Measurements from ENCODE around the gene SSBP3.

Gene SSBP3

DNA sequence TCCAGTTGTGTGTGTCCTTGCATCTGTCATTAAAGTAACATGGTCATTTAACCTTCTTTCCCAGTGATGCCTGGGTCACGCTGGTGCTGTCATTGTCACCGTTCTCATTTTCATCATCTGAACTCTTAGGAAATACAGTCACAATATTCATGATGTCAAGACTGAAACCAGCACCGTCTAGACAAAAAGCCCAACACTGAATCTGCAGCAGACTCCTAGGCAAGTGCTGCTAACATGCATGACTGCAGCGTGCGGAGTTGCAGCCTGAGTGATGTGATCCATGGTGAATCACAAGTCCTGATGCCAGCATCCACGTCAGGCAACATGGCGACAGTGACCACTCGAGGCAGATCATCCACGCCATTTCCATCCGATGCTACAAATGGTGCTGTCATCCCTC is 168.6 kb downstream of the SSBP3 start:
- no peak for TF ChIP-seq SIN3A (IDR thresholded peaks at IDR 0.05; ENCODE audit: borderline replicate concordance, insufficient read depth, low read length)
- no peak for TF ChIP-seq TAF1 (IDR thresholded peaks at IDR 0.05; ENCODE audit: borderline replicate concordance, insufficient read depth, low read length)
- TF ChIP-seq FOXP2 (optimal IDR thresholded peaks at IDR 0.05; ENCODE audit: borderline replicate concordance, extremely low read depth, extremely low read length, insufficient read depth), result no peak
- TF ChIP-seq, protein P1, sequence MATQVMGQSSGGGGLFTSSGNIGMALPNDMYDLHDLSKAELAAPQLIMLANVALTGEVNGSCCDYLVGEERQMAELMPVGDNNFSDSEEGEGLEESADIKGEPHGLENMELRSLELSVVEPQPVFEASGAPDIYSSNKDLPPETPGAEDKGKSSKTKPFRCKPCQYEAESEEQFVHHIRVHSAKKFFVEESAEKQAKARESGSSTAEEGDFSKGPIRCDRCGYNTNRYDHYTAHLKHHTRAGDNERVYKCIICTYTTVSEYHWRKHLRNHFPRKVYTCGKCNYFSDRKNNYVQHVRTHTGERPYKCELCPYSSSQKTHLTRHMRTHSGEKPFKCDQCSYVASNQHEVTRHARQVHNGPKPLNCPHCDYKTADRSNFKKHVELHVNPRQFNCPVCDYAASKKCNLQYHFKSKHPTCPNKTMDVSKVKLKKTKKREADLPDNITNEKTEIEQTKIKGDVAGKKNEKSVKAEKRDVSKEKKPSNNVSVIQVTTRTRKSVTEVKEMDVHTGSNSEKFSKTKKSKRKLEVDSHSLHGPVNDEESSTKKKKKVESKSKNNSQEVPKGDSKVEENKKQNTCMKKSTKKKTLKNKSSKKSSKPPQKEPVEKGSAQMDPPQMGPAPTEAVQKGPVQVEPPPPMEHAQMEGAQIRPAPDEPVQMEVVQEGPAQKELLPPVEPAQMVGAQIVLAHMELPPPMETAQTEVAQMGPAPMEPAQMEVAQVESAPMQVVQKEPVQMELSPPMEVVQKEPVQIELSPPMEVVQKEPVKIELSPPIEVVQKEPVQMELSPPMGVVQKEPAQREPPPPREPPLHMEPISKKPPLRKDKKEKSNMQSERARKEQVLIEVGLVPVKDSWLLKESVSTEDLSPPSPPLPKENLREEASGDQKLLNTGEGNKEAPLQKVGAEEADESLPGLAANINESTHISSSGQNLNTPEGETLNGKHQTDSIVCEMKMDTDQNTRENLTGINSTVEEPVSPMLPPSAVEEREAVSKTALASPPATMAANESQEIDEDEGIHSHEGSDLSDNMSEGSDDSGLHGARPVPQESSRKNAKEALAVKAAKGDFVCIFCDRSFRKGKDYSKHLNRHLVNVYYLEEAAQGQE (IDR thresholded peaks at IDR 0.05; ENCODE audit: insufficient read depth in 1 of 2, low read depth in 2 of 2, low read length in 2 of 2), result no peak
- no peak for TF ChIP-seq POLR2AphosphoS5 (IDR thresholded peaks at IDR 0.05; ENCODE audit: low read depth, low read length)

DNA sequence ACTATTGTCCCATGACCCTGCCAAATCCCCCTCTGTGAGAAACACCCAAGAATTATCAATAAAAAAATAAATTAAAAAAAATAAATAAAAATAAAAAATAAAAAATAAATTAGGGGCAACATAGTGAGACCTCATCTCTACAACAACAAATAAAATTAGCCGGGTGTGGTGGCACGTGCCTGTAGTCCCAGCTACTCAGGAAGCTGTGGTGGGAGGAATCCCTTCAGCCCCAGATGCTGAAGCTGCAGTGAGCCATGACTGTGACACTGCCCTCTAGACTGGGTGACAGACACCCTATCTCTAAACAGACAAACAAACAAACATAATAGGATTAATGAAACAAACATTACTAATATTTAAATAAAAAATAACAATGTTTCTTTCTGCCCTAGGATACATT is 171.9 kb downstream of the SSBP3 start:
- TF ChIP-seq TAF1 (IDR thresholded peaks at IDR 0.05; ENCODE audit: borderline replicate concordance, insufficient read depth, low read length) (no peak), SIN3A (IDR thresholded peaks at IDR 0.05; ENCODE audit: borderline replicate concordance, insufficient read depth, low read length) (no peak), POLR2AphosphoS5 (IDR thresholded peaks at IDR 0.05; ENCODE audit: low read depth, low read length) (no peak), FOXP2 (optimal IDR thresholded peaks at IDR 0.05; ENCODE audit: borderline replicate concordance, extremely low read depth, extremely low read length, insufficient read depth) (no peak)
- TF ChIP-seq, protein P1 (IDR thresholded peaks at IDR 0.05; ENCODE audit: insufficient read depth in 1 of 2, low read depth in 2 of 2, low read length in 2 of 2), result no peak

DNA sequence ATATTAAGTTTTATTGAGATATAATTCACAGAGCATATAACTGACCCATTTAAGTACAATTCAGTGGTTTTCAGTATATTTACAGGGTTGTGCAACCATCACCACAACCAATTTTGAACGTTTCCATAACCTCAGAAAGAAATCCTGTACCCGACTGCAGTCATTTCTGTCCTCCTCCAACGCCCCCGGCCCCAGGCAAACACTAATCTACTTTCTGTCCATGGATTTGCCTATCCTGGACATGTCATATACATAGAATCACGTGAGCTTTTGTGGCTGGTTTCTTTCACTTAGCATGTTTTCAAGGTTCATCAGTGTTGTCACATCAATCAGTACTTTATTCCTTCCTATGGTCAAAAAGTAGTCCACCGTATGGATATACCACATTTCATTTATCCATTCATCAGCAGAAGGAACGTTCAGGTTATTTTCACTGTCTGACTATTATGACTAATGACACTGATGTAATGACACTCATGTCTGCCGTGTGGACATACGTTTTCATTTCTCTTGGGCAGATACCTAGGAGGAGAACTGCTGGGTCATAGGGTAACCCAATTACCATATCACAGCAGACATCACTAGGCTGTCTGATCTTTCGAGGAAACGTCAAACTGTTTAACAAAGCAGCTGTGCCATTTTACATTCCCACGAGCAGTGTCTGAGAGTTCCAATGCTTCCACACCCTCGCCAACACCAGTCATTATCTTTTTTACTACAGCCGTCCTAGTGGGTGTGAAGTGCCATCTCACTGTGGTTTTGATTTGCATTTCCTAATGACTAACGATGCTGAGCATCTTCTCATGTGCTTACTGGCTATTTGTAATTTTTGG is 175.5 kb downstream of the SSBP3 start:
- TF ChIP-seq TAF1 (IDR thresholded peaks at IDR 0.05; ENCODE audit: borderline replicate concordance, insufficient read depth, low read length) (no peak), POLR2AphosphoS5 (IDR thresholded peaks at IDR 0.05; ENCODE audit: low read depth, low read length) (no peak), FOXP2 (optimal IDR thresholded peaks at IDR 0.05; ENCODE audit: borderline replicate concordance, extremely low read depth, extremely low read length, insufficient read depth) (no peak), SIN3A (IDR thresholded peaks at IDR 0.05; ENCODE audit: borderline replicate concordance, insufficient read depth, low read length) (no peak)
- TF ChIP-seq, protein P1 (IDR thresholded peaks at IDR 0.05; ENCODE audit: insufficient read depth in 1 of 2, low read depth in 2 of 2, low read length in 2 of 2), result no peak

DNA sequence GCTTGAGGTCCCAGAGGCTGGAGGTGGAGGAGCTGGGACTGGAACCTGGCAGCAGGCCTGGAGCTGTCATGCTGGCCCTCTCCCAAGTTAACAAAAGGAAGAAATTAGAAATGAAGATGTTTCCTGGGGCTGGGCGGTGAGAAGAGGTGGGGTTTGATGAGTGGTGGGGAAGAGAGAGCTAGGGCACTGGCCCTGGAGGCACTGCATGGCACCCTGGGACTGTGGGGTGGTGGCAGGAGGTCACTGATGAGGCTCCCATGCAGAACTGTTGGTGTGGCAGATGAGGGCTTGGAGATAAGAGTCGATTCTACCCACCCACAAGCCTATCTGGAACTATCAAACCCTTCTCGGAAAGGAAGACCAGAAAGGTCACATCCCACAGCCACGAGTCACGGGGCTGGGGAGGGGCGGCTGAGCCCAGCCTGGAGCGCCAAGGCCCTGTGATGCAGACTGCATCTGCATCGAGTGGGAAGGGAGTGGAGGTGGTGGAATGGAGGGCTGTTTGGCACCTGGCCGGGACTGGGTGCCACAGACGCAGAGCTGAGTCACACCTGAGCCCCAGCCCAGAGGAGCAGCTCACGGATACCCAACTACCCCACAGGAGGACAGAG is 176.8 kb downstream of the SSBP3 start:
- TF ChIP-seq, protein P1 (IDR thresholded peaks at IDR 0.05; ENCODE audit: insufficient read depth in 1 of 2, low read depth in 2 of 2, low read length in 2 of 2), result no peak
- no peak for TF ChIP-seq SIN3A (IDR thresholded peaks at IDR 0.05; ENCODE audit: borderline replicate concordance, insufficient read depth, low read length)
- TF ChIP-seq FOXP2 (optimal IDR thresholded peaks at IDR 0.05; ENCODE audit: borderline replicate concordance, extremely low read depth, extremely low read length, insufficient read depth), result no peak
- no peak for TF ChIP-seq POLR2AphosphoS5 (IDR thresholded peaks at IDR 0.05; ENCODE audit: low read depth, low read length)
- no peak for TF ChIP-seq TAF1 (IDR thresholded peaks at IDR 0.05; ENCODE audit: borderline replicate concordance, insufficient read depth, low read length)

Measured in PFSK-1 (cell line).